ENCODE results near the gene HSD17B2.

DNA sequence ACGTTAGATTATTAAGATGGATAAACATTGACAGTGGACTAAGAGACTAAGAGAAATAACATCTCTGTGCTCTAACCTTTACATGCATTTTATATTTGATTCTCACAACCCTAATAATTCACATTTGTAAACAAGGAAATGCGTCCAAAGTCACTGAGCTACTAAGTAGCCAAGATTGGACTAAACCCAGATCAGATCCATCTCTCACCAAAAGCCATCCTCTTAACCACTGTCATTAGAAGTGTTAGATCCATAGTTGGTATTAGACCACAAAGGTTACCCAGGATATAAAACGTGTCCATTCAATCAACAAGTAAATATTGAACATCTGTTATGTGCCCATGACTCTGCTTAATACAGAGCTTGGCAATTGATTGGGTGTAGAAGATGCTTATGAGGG is 5.2 kb downstream of the HSD17B2 start:
- TF ChIP-seq CTCF (conservative IDR thresholded peaks at IDR 0.05 in 1 of 2, IDR thresholded peaks at IDR 0.05 in 1 of 2; ENCODE audit: low read depth in 1 of 2, low read length in 2 of 2): no peak
- TF ChIP-seq EZH2 (IDR thresholded peaks at IDR 0.05; ENCODE audit: low read length, missing control alignments): no peak
